GM21529 (cell line): ENCODE data around the gene AGMO.

Experiments
- ATAC-seq: cut with Tn5 transposase; IDR thresholded peaks from one replicate; pipeline ENCODE4 v1.9.1; 2021; ENCODE audit not compliant: unreplicated experiment

The AGMO gene

GRCh38 chr7:15504351-15504750 lies 57.5 kb downstream of the AGMO start:
- ATAC-seq, result no peak

GRCh38 chr7:15503603-15504290 lies 58.1 kb downstream of the AGMO start:
- ATAC-seq, result no peak

GRCh38 chr7:15498465-15498864 lies 63.4 kb downstream of the AGMO start:
- no peak for ATAC-seq

GRCh38 chr7:15495170-15495569 lies 66.6 kb downstream of the AGMO start:
- ATAC-seq, result no peak

GRCh38 chr7:15494711-15495110 lies 67.1 kb downstream of the AGMO start:
- ATAC-seq, result no peak

GRCh38 chr7:15491361-15491760 lies 70.5 kb downstream of the AGMO start:
- ATAC-seq, result no peak

- ATAC-seq, result no peak
Observed at GRCh38 chr7:15490291-15490690, 71.5 kb downstream of the AGMO start.

GRCh38 chr7:15489861-15490260 lies 72.0 kb downstream of the AGMO start:
- ATAC-seq, result no peak

- ATAC-seq, result no peak
Observed at GRCh38 chr7:15489383-15489782, 72.4 kb downstream of the AGMO start.

GRCh38 chr7:15488401-15488800 lies 73.4 kb downstream of the AGMO start:
- no peak for ATAC-seq

- ATAC-seq, result no peak
Observed at GRCh38 chr7:15487896-15488295, 73.9 kb downstream of the AGMO start.

- ATAC-seq, result no peak
Observed at GRCh38 chr7:15485998-15486397, 75.8 kb downstream of the AGMO start.

- no peak for ATAC-seq
Observed at GRCh38 chr7:15485431-15485830, 76.4 kb downstream of the AGMO start.

GRCh38 chr7:15481132-15481531 lies 80.7 kb downstream of the AGMO start:
- no peak for ATAC-seq

GRCh38 chr7:15478401-15478800 lies 83.4 kb downstream of the AGMO start:
- no peak for ATAC-seq

GRCh38 chr7:15476531-15476918 lies 85.3 kb downstream of the AGMO start:
- no peak for ATAC-seq

- no peak for ATAC-seq
Observed at GRCh38 chr7:15475808-15476530, 85.8 kb downstream of the AGMO start.

GRCh38 chr7:15471669-15471950 lies 90.2 kb downstream of the AGMO start:
- ATAC-seq, result no peak

- no peak for ATAC-seq
Observed at GRCh38 chr7:15470825-15471668, 90.8 kb downstream of the AGMO start.

- ATAC-seq, result no peak
Observed at GRCh38 chr7:15464667-15465121, 97.1 kb downstream of the AGMO start.

GRCh38 chr7:15463801-15464666 lies 97.8 kb downstream of the AGMO start:
- no peak for ATAC-seq
